ENCODE data around the gene CD40. TPM values are rescaled to one million over a fixed set of nuclear protein-coding genes. Genes with fewer than 3 reads are reported as not detected.

Gene CD40
- total RNA-seq, 2 experiments from 2014 or later = 34.7 to 64.2 TPM

- no peak overlapping the region for H3K4me3 ChIP-seq (ENCODE audit: low read depth, low read length, poor library complexity, severe bottlenecking)
- BruUV-seq (replicated peaks) = no TSS peak
- POLR2A ChIA-PET = no interaction called here
- intact Hi-C loops (cut with micrococcal nuclease; ENCODE audit: unreplicated experiment) = no loop called here
- no peaks in the 10 kb centered on the region for H3K36me3 ChIP-seq (ENCODE audit: insufficient read depth, low read length)
- peaks cover 5% of the 10 kb centered on the region for H3K4me1 ChIP-seq (ENCODE audit: insufficient read depth, low read length, poor library complexity, severe bottlenecking)
- H4K20me1 ChIP-seq (ENCODE audit: insufficient read depth, low read length) = no peaks in the 10 kb centered on the region
- no peaks in the 10 kb centered on the region for H3K9me3 ChIP-seq (ENCODE audit: low read length)
- no peak overlapping the region for H3K27ac ChIP-seq (ENCODE audit: low read depth, low read length, poor library complexity, severe bottlenecking)
- no peak overlapping the region for H3K4me2 ChIP-seq (ENCODE audit: low read length)
- TF ChIP-seq EZH2phosphoT487 (IDR thresholded peaks at IDR 0.05; ENCODE audit: borderline replicate concordance, low read depth, low read length) = no peak
- no peak for TF ChIP-seq CTCF (conservative IDR thresholded peaks at IDR 0.05; ENCODE audit: low read length)
- H3K9me2 ChIP-seq (ENCODE audit: insufficient read depth, low read length) = no peaks in the 10 kb centered on the region
- no peaks in the 10 kb centered on the region for H3K79me2 ChIP-seq (ENCODE audit: insufficient read depth, low read depth, low read length)
- CTCF ChIA-PET (ENCODE audit: unreplicated experiment) = no interaction called here
- DNase-seq (ENCODE audit: low spot score) = no peak
- no peak overlapping the region for H2AFZ ChIP-seq (ENCODE audit: low read length)
Measured at GRCh38 chr20:46101957-46102356, 16.2 kb upstream of the CD40 start.

- Histone ChIP-seq H3K4me3 (ENCODE audit: low read depth, low read length, poor library complexity, severe bottlenecking) (no peak overlapping the region), H3K36me3 (ENCODE audit: insufficient read depth, low read length) (no peaks in the 10 kb centered on the region), H3K79me2 (ENCODE audit: insufficient read depth, low read depth, low read length) (no peaks in the 10 kb centered on the region), H3K4me1 (ENCODE audit: insufficient read depth, low read length, poor library complexity, severe bottlenecking) (peaks cover 7% of the 10 kb centered on the region), H4K20me1 (ENCODE audit: insufficient read depth, low read length) (no peaks in the 10 kb centered on the region), H3K4me2 (ENCODE audit: low read length) (no peak overlapping the region), H3K9me3 (ENCODE audit: low read length) (no peaks in the 10 kb centered on the region), H3K27ac (ENCODE audit: low read depth, low read length, poor library complexity, severe bottlenecking) (no peak overlapping the region), H3K9me2 (ENCODE audit: insufficient read depth, low read length) (no peaks in the 10 kb centered on the region), H2AFZ (ENCODE audit: low read length) (no peak overlapping the region)
- intact Hi-C loops (cut with micrococcal nuclease; ENCODE audit: unreplicated experiment) = no loop called here
- TF ChIP-seq EZH2phosphoT487 (IDR thresholded peaks at IDR 0.05; ENCODE audit: borderline replicate concordance, low read depth, low read length) (no peak), CTCF (conservative IDR thresholded peaks at IDR 0.05; ENCODE audit: low read length) (no peak)
- BruUV-seq (replicated peaks) = no TSS peak
- no peak for DNase-seq (ENCODE audit: low spot score)
- ChIA-PET CTCF (ENCODE audit: unreplicated experiment) (no interaction called here), POLR2A (no interaction called here)
Measured at GRCh38 chr20:46102940-46103339, 15.2 kb upstream of the CD40 start.

GRCh38 chr20:46104262-46104661 is 13.9 kb upstream of the CD40 start:
- CTCF ChIA-PET (ENCODE audit: unreplicated experiment) = no interaction called here
- POLR2A ChIA-PET = no interaction called here
- no peaks in the 10 kb centered on the region for H3K9me2 ChIP-seq (ENCODE audit: insufficient read depth, low read length)

More at GRCh38 chr20:46104262-46104661, 13.9 kb upstream of the CD40 start:
- no peaks in the 10 kb centered on the region for H4K20me1 ChIP-seq (ENCODE audit: insufficient read depth, low read length)
- no peaks in the 10 kb centered on the region for H3K36me3 ChIP-seq (ENCODE audit: insufficient read depth, low read length)
- no TSS peak for BruUV-seq (replicated peaks)
- no peak overlapping the region for H2AFZ ChIP-seq (ENCODE audit: low read length)
- no peak overlapping the region for H3K4me2 ChIP-seq (ENCODE audit: low read length)
- H3K9me3 ChIP-seq (ENCODE audit: low read length) = no peaks in the 10 kb centered on the region
- DNase-seq (ENCODE audit: low spot score) = no peak
- H3K4me1 ChIP-seq (ENCODE audit: insufficient read depth, low read length, poor library complexity, severe bottlenecking) = peaks cover 19% of the 10 kb centered on the region
- TF ChIP-seq EZH2phosphoT487 (IDR thresholded peaks at IDR 0.05; ENCODE audit: borderline replicate concordance, low read depth, low read length) (no peak), CTCF (conservative IDR thresholded peaks at IDR 0.05; ENCODE audit: low read length) (no peak)
- H3K4me3 ChIP-seq (ENCODE audit: low read depth, low read length, poor library complexity, severe bottlenecking) = no peak overlapping the region
- no peak overlapping the region for H3K27ac ChIP-seq (ENCODE audit: low read depth, low read length, poor library complexity, severe bottlenecking)
- H3K79me2 ChIP-seq (ENCODE audit: insufficient read depth, low read depth, low read length) = no peaks in the 10 kb centered on the region
- intact Hi-C loops (cut with micrococcal nuclease; ENCODE audit: unreplicated experiment) = no loop called here
